DOHH2 (cell line): ENCODE results near the gene APEH.

Experiments
- H3F3A ChIP-seq: fragments of 200-600 bp; sonication (generic), shearing (Covaris generic); 2 replicates; pipeline ENCODE4 v1.6.0; 2016; ENCODE audit warnings: antibody characterized with exemption, mild to moderate bottlenecking; ENCODE audit not compliant: control insufficient read depth, insufficient read depth
- H3K27ac ChIP-seq: fragments of 200-600 bp; sonication (generic); 2 replicates; pipeline ENCODE4 v1.5.1; 2014; ENCODE audit warnings: low read depth, mild to moderate bottlenecking, low read length, moderate library complexity
- H3K27me3 ChIP-seq: fragments of 200-600 bp; sonication (generic); 2 replicates; pipeline ENCODE4 v1.6.1; 2014; ENCODE audit warnings: mild to moderate bottlenecking, low read length, mixed read lengths; ENCODE audit not compliant: control insufficient read depth
- H3K36me3 ChIP-seq: fragments of 200-600 bp; sonication (generic); 2 replicates; pipeline ENCODE4 v1.6.1; 2014; ENCODE audit warnings: mild to moderate bottlenecking, low read length, moderate library complexity, mixed read lengths; ENCODE audit not compliant: control insufficient read depth
- H3K4me1 ChIP-seq: fragments of 200-600 bp; sonication (generic); 2 replicates; pipeline ENCODE4 v1.6.1; 2014; ENCODE audit warnings: mild to moderate bottlenecking, low read length, mixed read lengths; ENCODE audit not compliant: control insufficient read depth
- H3K4me2 ChIP-seq: fragments of 200-600 bp; sonication (generic); 2 replicates; pipeline ENCODE4 v1.6.0; 2014; ENCODE audit warnings: mild to moderate bottlenecking, low read length, moderate library complexity
- H3K4me3 ChIP-seq: fragments of 200-600 bp; sonication (generic); 2 replicates; pipeline ENCODE4 v1.5.1; 2014; ENCODE audit warnings: mild to moderate bottlenecking, low read length, mixed read lengths
- H3K79me2 ChIP-seq: fragments of 200-600 bp; sonication (generic); 2 replicates; pipeline ENCODE4 v1.6.1; 2014; ENCODE audit warnings: mild to moderate bottlenecking, low read length, mixed read lengths; ENCODE audit not compliant: control insufficient read depth
- H3K9me2 ChIP-seq: fragments of 200-600 bp; sonication (generic); replicated peaks from 2 replicates; pipeline ENCODE4 v1.6.1; 2014; ENCODE audit warnings: mild to moderate bottlenecking, low read length, mixed read lengths; ENCODE audit not compliant: control insufficient read depth
- H3K9me3 ChIP-seq: fragments of 200-600 bp; sonication (generic); 2 replicates; pipeline ENCODE4 v1.6.1; 2014; ENCODE audit warnings: antibody characterized with exemption, low read length, mixed read lengths; ENCODE audit not compliant: control insufficient read depth, insufficient read depth
- H4K20me1 ChIP-seq: fragments of 200-600 bp; sonication (generic); 2 replicates; pipeline ENCODE4 v1.6.0; 2014; ENCODE audit warnings: low read depth, mild to moderate bottlenecking, antibody characterized with exemption, low read length, moderate library complexity; ENCODE audit not compliant: control insufficient read depth, insufficient read depth
- EZH2phosphoT487 ChIP-seq: fragments of 200-600 bp; sonication (generic); IDR thresholded peaks from 2 replicates; pipeline ENCODE4 v1.6.1; 2017; ENCODE audit warnings: borderline replicate concordance, mild to moderate bottlenecking, antibody characterized with exemption, low read length, moderate library complexity, mixed read lengths
- TF ChIP-seq, protein P1 (sequence below): fragments of 200-600 bp; sonication (generic); IDR thresholded peaks from one replicate; pipeline ENCODE4 v1.5.1; 2014; ENCODE audit warnings: antibody characterized with exemption, mild to moderate bottlenecking, low read depth, low read length; ENCODE audit not compliant: poor library complexity, severe bottlenecking

APEH gene

GRCh38 chr3:49716169-49716568 lies 42.0 kb downstream of the APEH start:
- H3K27me3 ChIP-seq: no peaks in the 10 kb centered on the region
- no peak overlapping the region for H3K4me2 ChIP-seq
- peaks cover 20% of the 10 kb centered on the region for H3K36me3 ChIP-seq
- no peaks in the 10 kb centered on the region for H3K79me2 ChIP-seq
- TF ChIP-seq, protein P1, sequence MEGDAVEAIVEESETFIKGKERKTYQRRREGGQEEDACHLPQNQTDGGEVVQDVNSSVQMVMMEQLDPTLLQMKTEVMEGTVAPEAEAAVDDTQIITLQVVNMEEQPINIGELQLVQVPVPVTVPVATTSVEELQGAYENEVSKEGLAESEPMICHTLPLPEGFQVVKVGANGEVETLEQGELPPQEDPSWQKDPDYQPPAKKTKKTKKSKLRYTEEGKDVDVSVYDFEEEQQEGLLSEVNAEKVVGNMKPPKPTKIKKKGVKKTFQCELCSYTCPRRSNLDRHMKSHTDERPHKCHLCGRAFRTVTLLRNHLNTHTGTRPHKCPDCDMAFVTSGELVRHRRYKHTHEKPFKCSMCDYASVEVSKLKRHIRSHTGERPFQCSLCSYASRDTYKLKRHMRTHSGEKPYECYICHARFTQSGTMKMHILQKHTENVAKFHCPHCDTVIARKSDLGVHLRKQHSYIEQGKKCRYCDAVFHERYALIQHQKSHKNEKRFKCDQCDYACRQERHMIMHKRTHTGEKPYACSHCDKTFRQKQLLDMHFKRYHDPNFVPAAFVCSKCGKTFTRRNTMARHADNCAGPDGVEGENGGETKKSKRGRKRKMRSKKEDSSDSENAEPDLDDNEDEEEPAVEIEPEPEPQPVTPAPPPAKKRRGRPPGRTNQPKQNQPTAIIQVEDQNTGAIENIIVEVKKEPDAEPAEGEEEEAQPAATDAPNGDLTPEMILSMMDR: no peak
- no peak overlapping the region for H3K4me3 ChIP-seq
- H3K4me1 ChIP-seq: peaks cover 14% of the 10 kb centered on the region
- H3F3A ChIP-seq: no peaks in the 10 kb centered on the region
- no peaks in the 10 kb centered on the region for H3K9me2 ChIP-seq
- H3K27ac ChIP-seq: no peak overlapping the region
- H3K9me3 ChIP-seq: no peaks in the 10 kb centered on the region
- H4K20me1 ChIP-seq: no peaks in the 10 kb centered on the region

GRCh38 chr3:49716691-49717210 lies 42.6 kb downstream of the APEH start:
- Histone ChIP-seq H3F3A (no peaks in the 10 kb centered on the region), H3K9me2 (no peaks in the 10 kb centered on the region), H4K20me1 (no peaks in the 10 kb centered on the region), H3K4me3 (no peak overlapping the region), H3K4me2 (no peak overlapping the region), H3K27ac (no peak overlapping the region), H3K4me1 (peaks cover 14% of the 10 kb centered on the region), H3K36me3 (peaks cover 26% of the 10 kb centered on the region), H3K9me3 (no peaks in the 10 kb centered on the region), H3K27me3 (no peaks in the 10 kb centered on the region), H3K79me2 (no peaks in the 10 kb centered on the region)
- TF ChIP-seq EZH2phosphoT487: no peak
- TF ChIP-seq, protein P1: no peak

- H3F3A ChIP-seq: no peaks in the 10 kb centered on the region
- no peak overlapping the region for H3K4me3 ChIP-seq
- H3K9me2 ChIP-seq: no peaks in the 10 kb centered on the region
- TF ChIP-seq EZH2phosphoT487: no peak
- TF ChIP-seq, protein P1: no peak
- H3K27me3 ChIP-seq: no peaks in the 10 kb centered on the region
- H3K4me2 ChIP-seq: no peak overlapping the region
- H3K79me2 ChIP-seq: peaks cover 4% of the 10 kb centered on the region
- H3K36me3 ChIP-seq: peaks cover 32% of the 10 kb centered on the region
- H3K27ac ChIP-seq: no peak overlapping the region
- H3K9me3 ChIP-seq: no peaks in the 10 kb centered on the region
- no peaks in the 10 kb centered on the region for H4K20me1 ChIP-seq
- H3K4me1 ChIP-seq: peaks cover 15% of the 10 kb centered on the region
Observed at GRCh38 chr3:49717211-49717958, 43.2 kb downstream of the APEH start.
